Neural cell (in vitro differentiated cells): Measurements from ENCODE around the gene EEF1A2. TPM values are rescaled to one million over a fixed set of nuclear protein-coding genes. Genes with fewer than 3 reads are reported as not detected.

Experiments
- H2AFZ ChIP-seq: fragments of 200-600, 300-800 bp; sonication (generic), shearing (Covaris generic); 2 replicates; pipeline ENCODE4 v1.6.0; 2014; ENCODE audit warnings: low read depth, mild to moderate bottlenecking, antibody characterized with exemption, low read length, moderate library complexity
- H3F3A ChIP-seq: fragments of 200-600 bp; shearing (Covaris generic); 2 replicates; pipeline ENCODE4 v1.6.1; 2016; ENCODE audit warnings: mild to moderate bottlenecking, moderate library complexity, mixed read lengths, antibody characterized with exemption, low read length; ENCODE audit not compliant: insufficient read depth, poor library complexity, severe bottlenecking
- H3K27ac ChIP-seq: fragments of 200-600, 300-800 bp; sonication (generic), shearing (Covaris generic); 2 replicates; pipeline ENCODE4 v1.5.1; 2014; ENCODE audit warnings: mild to moderate bottlenecking, low read length, moderate library complexity
- H3K27me3 ChIP-seq: fragments of 300-800, 200-600 bp; sonication (generic), shearing (Covaris generic); 2 replicates; pipeline ENCODE4 v1.6.0; 2014; ENCODE audit warnings: mild to moderate bottlenecking, low read depth, low read length, moderate library complexity; ENCODE audit not compliant: insufficient read depth
- H3K36me3 ChIP-seq: fragments of 300-800, 200-600 bp; sonication (generic), shearing (Covaris generic); 2 replicates; pipeline ENCODE4 v1.5.1; 2014; ENCODE audit warnings: mild to moderate bottlenecking, antibody characterized with exemption, low read length, moderate library complexity; ENCODE audit not compliant: insufficient read depth
- H3K4me2 ChIP-seq: fragments of 300-800, 200-600 bp; sonication (generic), shearing (Covaris generic); 2 replicates; pipeline ENCODE4 v1.6.0; 2014; ENCODE audit warnings: mild to moderate bottlenecking, low read length
- H3K4me3 ChIP-seq: fragments of 300-800, 200-600 bp; sonication (generic), shearing (Covaris generic); 2 replicates; pipeline ENCODE4 v1.5.1; 2014; ENCODE audit warnings: mild to moderate bottlenecking, low read length, moderate library complexity
- H3K79me2 ChIP-seq: fragments of 200-600 bp; shearing (Covaris generic); replicated peaks from 2 replicates; pipeline ENCODE4 v1.6.0; 2014; ENCODE audit warnings: mild to moderate bottlenecking, low read length, moderate library complexity; ENCODE audit not compliant: insufficient read depth
- H3K9ac ChIP-seq: fragments of 300-800, 200-600 bp; sonication (generic), shearing (Covaris generic); 2 replicates; pipeline ENCODE4 v1.6.1; 2016; ENCODE audit warnings: mild to moderate bottlenecking, low read length, mixed read lengths
- H3K9me2 ChIP-seq: fragments of 200-600 bp; shearing (Covaris generic); 2 replicates; pipeline ENCODE4 v1.6.1; 2016; ENCODE audit warnings: mild to moderate bottlenecking, low read length, mixed read lengths; ENCODE audit not compliant: insufficient read depth
- H3K9me3 ChIP-seq: fragments of 200-600, 300-800 bp; sonication (generic), shearing (Covaris generic); 2 replicates; pipeline ENCODE4 v1.6.1; 2016; ENCODE audit warnings: mild to moderate bottlenecking, mixed run types, low read length, moderate library complexity, mixed read lengths
- H4K20me1 ChIP-seq: fragments of 200-600 bp; shearing (Covaris generic); 2 replicates; pipeline ENCODE4 v1.6.1; 2016; ENCODE audit warnings: mild to moderate bottlenecking, mixed run types; ENCODE audit not compliant: insufficient read depth
- CTCF ChIP-seq: fragments of 450-650 bp; IDR thresholded peaks from 2 replicates; pipeline ENCODE4 v1.5.1; 2014; ENCODE audit warnings: antibody characterized with exemption, mild to moderate bottlenecking, moderate library complexity; ENCODE audit not compliant: poor library complexity, severe bottlenecking
- EP300 ChIP-seq: fragments of 450-650 bp; conservative IDR thresholded peaks from 2 replicates; pipeline ENCODE4 v1.6.1; 2014; ENCODE audit warnings: antibody characterized with exemption, mild to moderate bottlenecking, moderate library complexity; ENCODE audit not compliant: poor library complexity, severe bottlenecking
- EZH2 ChIP-seq: fragments of 200-600, 300-800 bp; shearing (Covaris generic), sonication (generic); IDR thresholded peaks from 2 replicates; pipeline ENCODE4 v1.6.1; 2014; ENCODE audit warnings: antibody characterized with exemption, low read length, borderline replicate concordance, mild to moderate bottlenecking; ENCODE audit not compliant: insufficient read depth, poor library complexity, severe bottlenecking
- MXI1 ChIP-seq: fragments of 450-650 bp; conservative IDR thresholded peaks from 2 replicates; pipeline ENCODE4 v1.6.1; 2014; ENCODE audit warnings: antibody characterized with exemption, mild to moderate bottlenecking; ENCODE audit not compliant: poor library complexity, severe bottlenecking
- POLR2AphosphoS5 ChIP-seq: IDR thresholded peaks from 2 replicates; pipeline ENCODE4 v1.6.1; 2012
- RAD21 ChIP-seq: fragments of 450-650 bp; conservative IDR thresholded peaks from 2 replicates; pipeline ENCODE4 v1.6.1; 2014; ENCODE audit warnings: antibody characterized with exemption, mild to moderate bottlenecking, moderate library complexity
- REST ChIP-seq: IDR thresholded peaks from 2 replicates; pipeline ENCODE4 v1.6.1; 2012; ENCODE audit warnings: borderline replicate concordance
- SMC3 ChIP-seq: fragments of 450-650 bp; conservative IDR thresholded peaks from 2 replicates; pipeline ENCODE4 v1.6.1; 2014; ENCODE audit warnings: antibody characterized with exemption, mild to moderate bottlenecking, moderate library complexity; ENCODE audit not compliant: poor library complexity
- TAF1 ChIP-seq: IDR thresholded peaks from 2 replicates; pipeline ENCODE4 v1.6.1; 2012; ENCODE audit warnings: low read depth
- polyA plus RNA-seq: library from polyadenylated mRNA; depleted of rRNA; stranded (reverse); fragments of >200 nt; gene quantifications from 2 replicates; pipeline ENCODE4 v1.2.3, GENCODE V29; 2014

Gene EEF1A2
- polyA plus RNA-seq, 1 donor from 2014 or later = 208 TPM

GRCh38 chr20:63471002-63471716 is 27.7 kb downstream of the EEF1A2 start:
- H3K9me3 ChIP-seq = no peaks in the 10 kb centered on the region
- no peaks in the 10 kb centered on the region for H4K20me1 ChIP-seq
- H3K36me3 ChIP-seq = no peaks in the 10 kb centered on the region
- peak overlapping the region; percentile 69 for H3K27ac ChIP-seq
- peak overlapping the region; percentile 89 for H3K9ac ChIP-seq
- peak overlapping the region; percentile 76 for H3K4me2 ChIP-seq
- H3F3A ChIP-seq = no peaks in the 10 kb centered on the region
- peak; percentile 10 for TF ChIP-seq POLR2AphosphoS5
- no peak for TF ChIP-seq EP300
- TF ChIP-seq SMC3 = no peak
- no peak for TF ChIP-seq TAF1
- TF ChIP-seq MXI1 = peak; percentile 61
- TF ChIP-seq CTCF = no peak
- no peak for TF ChIP-seq RAD21
- no peak for TF ChIP-seq EZH2
- peak; percentile 61 for TF ChIP-seq REST
- H3K9me2 ChIP-seq = no peaks in the 10 kb centered on the region
- H3K27me3 ChIP-seq = peaks cover 8% of the 10 kb centered on the region
- H3K4me3 ChIP-seq = peak overlapping the region; percentile 98
- peaks cover 58% of the 10 kb centered on the region for H3K79me2 ChIP-seq
- H2AFZ ChIP-seq = no peak overlapping the region

GRCh38 chr20:63470410-63470809 is 28.5 kb downstream of the EEF1A2 start:
- H3K4me2 ChIP-seq = peak overlapping the region; percentile 76
- TF ChIP-seq CTCF = no peak
- TF ChIP-seq MXI1 = no peak
- no peak for TF ChIP-seq TAF1
- TF ChIP-seq RAD21 = no peak
- no peak for TF ChIP-seq EZH2
- TF ChIP-seq POLR2AphosphoS5 = no peak
- TF ChIP-seq SMC3 = no peak
- TF ChIP-seq EP300 = no peak
- TF ChIP-seq REST = no peak
- H2AFZ ChIP-seq = no peak overlapping the region
- no peaks in the 10 kb centered on the region for H3K9me2 ChIP-seq
- H4K20me1 ChIP-seq = no peaks in the 10 kb centered on the region
- peak overlapping the region; percentile 69 for H3K27ac ChIP-seq
- peak overlapping the region; percentile 89 for H3K9ac ChIP-seq
- no peaks in the 10 kb centered on the region for H3K36me3 ChIP-seq
- H3F3A ChIP-seq = no peaks in the 10 kb centered on the region
- peak overlapping the region; percentile 98 for H3K4me3 ChIP-seq
- H3K27me3 ChIP-seq = peaks cover under 1% of the 10 kb centered on the region
- H3K9me3 ChIP-seq = no peaks in the 10 kb centered on the region
- H3K79me2 ChIP-seq = peaks cover 66% of the 10 kb centered on the region
